Fibroblast of lung (primary cell): ENCODE data around the gene SDK1. TPM values are rescaled to one million over a fixed set of nuclear protein-coding genes. Genes with fewer than 3 reads are reported as not detected.

Experiments used
- DNase-seq, 2 donors: peaks; one replicate each; pipeline versions ENCODE4 v3.0.0 to v3.0.0-alpha.2; 2010; ENCODE audit warnings: low read depth in 2 of 2
- H2AFZ ChIP-seq: 2 replicates; pipeline ENCODE4 v1.5.1; 2012; ENCODE audit warnings: low read length, control low read depth, inconsistent platforms
- H3K27ac ChIP-seq: 2 replicates; pipeline ENCODE4 v1.5.1; 2011; ENCODE audit warnings: low read length, control low read depth; ENCODE audit not compliant: insufficient read depth
- H3K27me3 ChIP-seq: 2 replicates; pipeline ENCODE4 v1.5.1; 2011; ENCODE audit warnings: mild to moderate bottlenecking, low read length; ENCODE audit not compliant: control insufficient read depth, insufficient read depth
- H3K36me3 ChIP-seq: 2 replicates; pipeline ENCODE4 v1.5.1; 2011; ENCODE audit warnings: low read length; ENCODE audit not compliant: control insufficient read depth, insufficient read depth
- H3K4me1 ChIP-seq: 2 replicates; pipeline ENCODE4 v1.5.1; 2011; ENCODE audit warnings: low read length; ENCODE audit not compliant: control insufficient read depth, insufficient read depth; ENCODE audit errors: extremely low read depth
- H3K4me2 ChIP-seq: 2 replicates; pipeline ENCODE4 v1.5.1; 2011; ENCODE audit warnings: low read length, control low read depth; ENCODE audit not compliant: insufficient read depth; ENCODE audit errors: extremely low read depth
- H3K4me3 ChIP-seq, 4 experiments: fragments of 200-600 bp in 1 of 4; sonication (generic) in 1 of 4; replicated peaks in 1 of 4; 2 replicates each; pipeline ENCODE4 v1.5.1; 2011 to 2016; ENCODE audit warnings: low read length in 4 of 4, low read depth in 3 of 4, mild to moderate bottlenecking in 3 of 4, control low read depth in 2 of 4, inconsistent platforms in 1 of 4, mixed read lengths in 1 of 4; ENCODE audit not compliant: insufficient read depth in 1 of 4; ENCODE audit errors: control extremely low read depth in 1 of 4
- H3K79me2 ChIP-seq: 2 replicates; pipeline ENCODE4 v1.5.1; 2012; ENCODE audit warnings: mild to moderate bottlenecking, low read length, inconsistent platforms; ENCODE audit not compliant: control insufficient read depth, insufficient read depth
- H3K9ac ChIP-seq: 2 replicates; pipeline ENCODE4 v1.5.1; 2011; ENCODE audit warnings: mild to moderate bottlenecking, low read length, control low read depth; ENCODE audit not compliant: insufficient read depth
- H3K9me3 ChIP-seq: 2 replicates; pipeline ENCODE4 v1.5.1; 2012; ENCODE audit warnings: low read depth, low read length; ENCODE audit not compliant: control insufficient read depth, insufficient read depth
- H4K20me1 ChIP-seq: 2 replicates; pipeline ENCODE4 v1.5.1; 2011; ENCODE audit warnings: low read length; ENCODE audit not compliant: control insufficient read depth, insufficient read depth; ENCODE audit errors: extremely low read depth
- EZH2 ChIP-seq: IDR thresholded peaks from 2 replicates; pipeline ENCODE4 v1.5.1; 2012; ENCODE audit warnings: low read length, control low read depth, mild to moderate bottlenecking; ENCODE audit errors: missing control alignments
- polyA plus RNA-seq, 2 donors: library from polyadenylated mRNA; depleted of rRNA in 1 of 2; stranded (reverse) in 1 of 2; unstranded in 1 of 2; fragments of >200 nt; gene quantifications; 2 replicates each; pipeline ENCODE4 v1.2.1, GENCODE V29; 2011 to 2012; ENCODE audit warnings: missing spikeins in 1 of 2
- total RNA-seq: library from RNA; depleted of rRNA; stranded (reverse); fragments of >200 nt; gene quantifications from 2 replicates; pipeline ENCODE4 v1.2.1, GENCODE V29; 2014
- TF ChIP-seq, protein P1 (sequence below), 2 donors: IDR thresholded peaks in 1 of 2; conservative IDR thresholded peaks in 1 of 2; 1 replicate in 1 of 2; 2 replicates in 1 of 2; pipeline ENCODE4 v1.5.1; 2011 to 2012; ENCODE audit warnings: low read length in 2 of 2, control low read depth in 1 of 2, inconsistent platforms in 1 of 2, low read depth in 1 of 2, mild to moderate bottlenecking in 1 of 2

Gene SDK1
- total and polyA plus RNA-seq, 2 donors (not counting 1 experiment from before 2014, with no cell fraction given): 1.0 to 8.6 TPM

DNA sequence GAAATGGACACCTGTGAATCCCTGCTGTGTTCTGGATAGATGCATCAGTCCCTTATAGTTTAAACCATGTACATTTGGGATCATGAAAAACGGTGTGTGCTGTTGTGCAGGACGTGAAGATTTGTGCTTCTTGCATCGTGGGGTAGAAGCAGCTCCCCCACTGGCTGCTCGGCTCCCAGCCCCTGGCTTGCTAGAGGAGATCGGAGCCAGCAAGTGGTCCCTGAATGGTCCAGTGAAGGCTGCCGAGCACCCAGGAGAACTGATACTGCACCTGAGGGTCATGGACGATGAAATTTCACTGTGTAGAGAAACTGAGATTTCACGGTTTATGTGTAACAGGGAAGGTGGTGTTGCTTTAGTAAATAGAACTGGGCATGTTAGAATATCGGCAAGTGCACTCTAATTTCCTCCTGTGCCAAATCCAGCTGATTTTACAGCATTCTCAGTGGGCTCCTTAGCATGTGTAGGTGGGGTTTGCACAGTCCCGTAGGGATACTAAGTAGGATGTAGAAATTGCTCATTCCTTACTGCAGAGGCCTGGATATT lies 726.0 kb downstream of the SDK1 start:
- no peak for DNase-seq
- no peak overlapping the region for H2AFZ ChIP-seq

GRCh38 chr7:4028221-4028620 lies 727.2 kb downstream of the SDK1 start:
- H3K9ac ChIP-seq: no peak overlapping the region
- no peaks in the 10 kb centered on the region for H3K27me3 ChIP-seq
- no peak overlapping the region for H3K4me2 ChIP-seq
- no peaks in the 10 kb centered on the region for H3K4me1 ChIP-seq
- no peaks in the 10 kb centered on the region for H3K9me3 ChIP-seq
- no peak overlapping the region for H3K27ac ChIP-seq
- no peak overlapping the region for H2AFZ ChIP-seq
- no peak for TF ChIP-seq EZH2
- TF ChIP-seq, protein P1, sequence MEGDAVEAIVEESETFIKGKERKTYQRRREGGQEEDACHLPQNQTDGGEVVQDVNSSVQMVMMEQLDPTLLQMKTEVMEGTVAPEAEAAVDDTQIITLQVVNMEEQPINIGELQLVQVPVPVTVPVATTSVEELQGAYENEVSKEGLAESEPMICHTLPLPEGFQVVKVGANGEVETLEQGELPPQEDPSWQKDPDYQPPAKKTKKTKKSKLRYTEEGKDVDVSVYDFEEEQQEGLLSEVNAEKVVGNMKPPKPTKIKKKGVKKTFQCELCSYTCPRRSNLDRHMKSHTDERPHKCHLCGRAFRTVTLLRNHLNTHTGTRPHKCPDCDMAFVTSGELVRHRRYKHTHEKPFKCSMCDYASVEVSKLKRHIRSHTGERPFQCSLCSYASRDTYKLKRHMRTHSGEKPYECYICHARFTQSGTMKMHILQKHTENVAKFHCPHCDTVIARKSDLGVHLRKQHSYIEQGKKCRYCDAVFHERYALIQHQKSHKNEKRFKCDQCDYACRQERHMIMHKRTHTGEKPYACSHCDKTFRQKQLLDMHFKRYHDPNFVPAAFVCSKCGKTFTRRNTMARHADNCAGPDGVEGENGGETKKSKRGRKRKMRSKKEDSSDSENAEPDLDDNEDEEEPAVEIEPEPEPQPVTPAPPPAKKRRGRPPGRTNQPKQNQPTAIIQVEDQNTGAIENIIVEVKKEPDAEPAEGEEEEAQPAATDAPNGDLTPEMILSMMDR (conservative IDR thresholded peaks at IDR 0.05 in 1 of 2, IDR thresholded peaks at IDR 0.05 in 1 of 2; ENCODE audit: low read depth in 1 of 2, low read length in 2 of 2): no peak
- no peaks in the 10 kb centered on the region for H3K36me3 ChIP-seq
- no peaks in the 10 kb centered on the region for H3K79me2 ChIP-seq
- DNase-seq: no peak
- H3K4me3 ChIP-seq: no peak overlapping the region
- H4K20me1 ChIP-seq: no peaks in the 10 kb centered on the region

More for the DNA sequence above, 726.0 kb downstream of the SDK1 start:
- Histone ChIP-seq H3K9me3 (no peaks in the 10 kb centered on the region), H3K79me2 (no peaks in the 10 kb centered on the region), H3K9ac (no peak overlapping the region), H3K4me2 (no peak overlapping the region), H3K27ac (no peak overlapping the region), H4K20me1 (no peaks in the 10 kb centered on the region), H3K36me3 (no peaks in the 10 kb centered on the region), H3K4me1 (no peaks in the 10 kb centered on the region), H3K4me3 (no peak overlapping the region), H3K27me3 (no peaks in the 10 kb centered on the region)
- no peak for TF ChIP-seq EZH2
- TF ChIP-seq, protein P1 (conservative IDR thresholded peaks at IDR 0.05 in 1 of 2, IDR thresholded peaks at IDR 0.05 in 1 of 2; ENCODE audit: low read depth in 1 of 2, low read length in 2 of 2): no peak

GRCh38 chr7:4029941-4030340 lies 728.9 kb downstream of the SDK1 start:
- TF ChIP-seq, protein P1 (conservative IDR thresholded peaks at IDR 0.05 in 1 of 2, IDR thresholded peaks at IDR 0.05 in 1 of 2; ENCODE audit: low read depth in 1 of 2, low read length in 2 of 2): no peak
- no peak for TF ChIP-seq EZH2
- H4K20me1 ChIP-seq: no peaks in the 10 kb centered on the region
- no peak overlapping the region for H3K27ac ChIP-seq
- no peak overlapping the region for H3K4me2 ChIP-seq
- H3K79me2 ChIP-seq: no peaks in the 10 kb centered on the region
- H3K9ac ChIP-seq: no peak overlapping the region
- H3K4me1 ChIP-seq: no peaks in the 10 kb centered on the region
- H3K9me3 ChIP-seq: no peaks in the 10 kb centered on the region
- no peak overlapping the region for H3K4me3 ChIP-seq
- no peaks in the 10 kb centered on the region for H3K27me3 ChIP-seq
- no peaks in the 10 kb centered on the region for H3K36me3 ChIP-seq
- no peak overlapping the region for H2AFZ ChIP-seq
- no peak for DNase-seq
